Type B pancreatic cell (in vitro differentiated cells): ENCODE data around the gene OR1D5. TPM values are rescaled to one million over a fixed set of nuclear protein-coding genes. Genes with fewer than 3 reads are reported as not detected.
A peak's percentile ranks its signal among the peaks of the same experiment; 100 is the strongest.

Source experiments
- DNase-seq: peaks from one replicate; pipeline ENCODE4 v3.0.0; 2021; ENCODE audit warnings: mixed read lengths; ENCODE audit not compliant: unreplicated experiment; ENCODE audit errors: extremely low spot score
- H3K27ac Mint-ChIP-seq: 2 replicates; pipeline ENCODE4 v1.8.0; 2021; ENCODE audit warnings: mild to moderate bottlenecking, mixed read lengths
- H3K27me3 Mint-ChIP-seq: 2 replicates; pipeline ENCODE4 v1.8.0; 2021; ENCODE audit warnings: mixed read lengths
- H3K36me3 Mint-ChIP-seq: 2 replicates; pipeline ENCODE4 v1.8.0; 2021; ENCODE audit warnings: mixed read lengths
- H3K4me1 Mint-ChIP-seq: one replicate; pipeline ENCODE4 v1.8.0; 2021; ENCODE audit warnings: mixed read lengths; ENCODE audit not compliant: unreplicated experiment
- H3K4me3 Mint-ChIP-seq: 2 replicates; pipeline ENCODE4 v1.8.0; 2021; ENCODE audit warnings: mild to moderate bottlenecking, mixed read lengths
- H3K9me3 Mint-ChIP-seq: 2 replicates; pipeline ENCODE4 v1.8.0; 2021; ENCODE audit warnings: mixed read lengths
- total RNA-seq: library from RNA; stranded (reverse); gene quantifications from 2 replicates; pipeline ENCODE4 v1.2.1, GENCODE V29; 2021; ENCODE audit warnings: low replicate concordance
- TF ChIP-seq, protein P1 (sequence below): fragments of 200-600 bp; sonication (generic); conservative IDR thresholded peaks from 2 replicates; pipeline ENCODE4 v1.5.0; 2021; ENCODE audit warnings: antibody characterized with exemption, mild to moderate bottlenecking

Gene OR1D5
- total RNA-seq, 1 donor from 2014 or later: not detected

DNA sequence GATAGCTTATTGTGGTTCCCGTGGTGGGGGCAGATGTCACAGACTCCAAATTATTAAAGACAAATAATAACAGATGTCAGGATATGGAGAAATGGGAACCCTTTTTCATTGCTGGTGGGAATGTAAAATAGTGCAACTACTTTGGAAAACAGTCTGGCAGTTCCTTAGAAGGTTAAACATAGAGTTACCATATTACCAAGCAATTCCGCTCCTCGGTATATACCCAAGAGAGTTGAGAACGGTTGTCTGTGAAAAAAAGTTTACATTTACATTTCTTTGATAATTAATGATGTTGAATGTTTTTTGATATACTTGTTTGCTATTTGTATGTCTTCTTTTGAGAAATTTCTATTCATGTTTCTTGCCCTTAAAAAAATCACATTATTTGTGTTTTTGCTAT, 41.2 kb downstream of the OR1D5 start:
- H3K4me3 Mint-ChIP-seq: no peak overlapping the region
- DNase-seq: no peak
- H3K4me1 Mint-ChIP-seq: no peaks in the 10 kb centered on the region
- H3K27me3 Mint-ChIP-seq: no peaks in the 10 kb centered on the region
- H3K36me3 Mint-ChIP-seq: peaks cover 19% of the 10 kb centered on the region
- H3K27ac Mint-ChIP-seq: no peak overlapping the region
- H3K9me3 Mint-ChIP-seq: peaks cover 13% of the 10 kb centered on the region
- TF ChIP-seq, protein P1, sequence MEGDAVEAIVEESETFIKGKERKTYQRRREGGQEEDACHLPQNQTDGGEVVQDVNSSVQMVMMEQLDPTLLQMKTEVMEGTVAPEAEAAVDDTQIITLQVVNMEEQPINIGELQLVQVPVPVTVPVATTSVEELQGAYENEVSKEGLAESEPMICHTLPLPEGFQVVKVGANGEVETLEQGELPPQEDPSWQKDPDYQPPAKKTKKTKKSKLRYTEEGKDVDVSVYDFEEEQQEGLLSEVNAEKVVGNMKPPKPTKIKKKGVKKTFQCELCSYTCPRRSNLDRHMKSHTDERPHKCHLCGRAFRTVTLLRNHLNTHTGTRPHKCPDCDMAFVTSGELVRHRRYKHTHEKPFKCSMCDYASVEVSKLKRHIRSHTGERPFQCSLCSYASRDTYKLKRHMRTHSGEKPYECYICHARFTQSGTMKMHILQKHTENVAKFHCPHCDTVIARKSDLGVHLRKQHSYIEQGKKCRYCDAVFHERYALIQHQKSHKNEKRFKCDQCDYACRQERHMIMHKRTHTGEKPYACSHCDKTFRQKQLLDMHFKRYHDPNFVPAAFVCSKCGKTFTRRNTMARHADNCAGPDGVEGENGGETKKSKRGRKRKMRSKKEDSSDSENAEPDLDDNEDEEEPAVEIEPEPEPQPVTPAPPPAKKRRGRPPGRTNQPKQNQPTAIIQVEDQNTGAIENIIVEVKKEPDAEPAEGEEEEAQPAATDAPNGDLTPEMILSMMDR: no peak

DNA sequence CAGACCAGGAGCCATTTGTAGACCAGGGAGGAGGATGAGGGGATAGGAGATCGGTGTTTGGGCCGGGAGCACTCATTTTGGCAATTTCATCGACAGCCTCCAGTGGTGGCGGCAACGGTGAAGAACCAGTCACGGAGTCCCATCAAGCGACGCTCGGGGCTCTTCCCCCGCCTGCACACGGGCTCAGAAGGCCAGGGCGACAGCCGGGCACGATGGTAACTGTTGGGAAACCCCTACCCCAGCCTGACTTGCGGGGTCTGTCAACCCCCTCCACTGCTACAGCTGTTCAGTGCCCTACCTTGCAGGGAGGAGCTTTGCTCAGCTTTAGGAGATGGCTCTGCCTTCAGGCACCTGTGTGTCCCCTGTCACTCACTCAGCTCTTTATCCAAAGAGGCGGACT, 43.0 kb downstream of the OR1D5 start:
- H3K27me3 Mint-ChIP-seq: no peaks in the 10 kb centered on the region
- peaks cover 13% of the 10 kb centered on the region for H3K9me3 Mint-ChIP-seq
- H3K4me3 Mint-ChIP-seq: no peak overlapping the region
- TF ChIP-seq, protein P1: no peak
- no peak overlapping the region for H3K27ac Mint-ChIP-seq
- DNase-seq: no peak
- peaks cover 19% of the 10 kb centered on the region for H3K36me3 Mint-ChIP-seq
- no peaks in the 10 kb centered on the region for H3K4me1 Mint-ChIP-seq

DNA sequence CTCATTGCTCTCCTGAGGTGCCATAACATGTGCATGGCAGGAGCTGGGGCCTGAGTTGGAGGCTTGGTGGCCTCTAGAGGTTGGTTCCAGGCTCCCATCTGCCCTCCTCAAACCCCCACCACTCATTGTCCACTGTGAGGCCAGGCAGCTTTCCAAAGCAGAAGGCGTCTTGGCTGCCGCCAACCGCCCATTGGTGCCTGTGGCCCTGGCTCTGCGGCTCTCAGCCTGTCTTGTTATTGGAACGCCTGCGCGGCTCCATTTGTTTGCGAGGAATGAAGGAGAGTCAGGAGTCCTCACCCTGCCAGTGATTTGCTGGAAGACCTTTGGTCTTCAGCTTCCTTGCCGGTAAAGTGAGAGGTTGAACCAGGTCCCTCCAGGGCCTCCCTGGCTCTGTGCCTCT, 43.6 kb downstream of the OR1D5 start:
- Mint-ChIP-seq H3K9me3 (peaks cover 13% of the 10 kb centered on the region), H3K4me1 (no peaks in the 10 kb centered on the region), H3K4me3 (no peak overlapping the region), H3K27me3 (no peaks in the 10 kb centered on the region), H3K27ac (no peak overlapping the region), H3K36me3 (peaks cover 19% of the 10 kb centered on the region)
- TF ChIP-seq, protein P1: no peak
- no peak for DNase-seq

DNA sequence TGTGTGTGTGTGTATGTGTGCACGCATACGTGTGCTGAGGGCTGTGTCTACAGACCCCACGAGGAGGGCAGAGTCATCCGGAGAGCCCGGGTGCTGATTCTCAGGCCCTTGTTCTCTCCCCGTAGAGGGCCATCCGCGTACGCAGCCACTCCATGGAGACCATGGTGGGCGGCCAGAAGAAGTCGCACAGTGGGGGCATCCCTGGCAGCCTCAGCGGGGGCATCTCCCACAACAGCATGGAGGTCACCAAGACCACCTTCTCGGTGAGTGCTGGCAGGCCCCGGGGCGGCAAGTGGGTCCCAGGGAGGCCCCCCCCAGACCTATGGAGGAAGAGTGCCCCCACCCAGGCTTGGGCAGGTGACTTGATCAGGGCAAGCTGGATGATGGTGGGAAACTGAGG, 45.5 kb downstream of the OR1D5 start:
- TF ChIP-seq, protein P1: no peak
- no peaks in the 10 kb centered on the region for H3K4me1 Mint-ChIP-seq
- peaks cover 16% of the 10 kb centered on the region for H3K36me3 Mint-ChIP-seq
- no peak for DNase-seq
- H3K27me3 Mint-ChIP-seq: no peaks in the 10 kb centered on the region
- peaks cover 9% of the 10 kb centered on the region for H3K9me3 Mint-ChIP-seq
- no peak overlapping the region for H3K27ac Mint-ChIP-seq
- no peak overlapping the region for H3K4me3 Mint-ChIP-seq

DNA sequence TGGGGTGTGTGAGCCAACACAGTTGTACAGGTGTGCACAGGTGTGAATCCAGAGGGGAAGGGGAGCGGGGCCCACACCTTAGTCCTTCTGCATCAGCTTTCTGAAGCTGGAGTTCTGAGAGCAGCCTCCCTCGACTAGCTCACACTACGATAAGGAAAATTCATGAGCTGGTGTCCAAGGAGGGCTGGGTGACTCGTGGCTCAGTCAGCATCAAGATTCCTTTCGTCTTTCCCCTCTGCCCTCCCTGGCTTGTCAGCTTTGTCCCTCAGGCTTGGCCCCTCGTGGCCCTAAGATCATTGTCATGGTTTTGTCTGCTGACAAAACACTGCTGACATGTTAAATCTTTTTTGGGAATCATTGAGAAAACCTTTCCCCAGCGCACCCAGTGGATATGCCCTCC, 47.5 kb downstream of the OR1D5 start:
- Mint-ChIP-seq H3K36me3 (peaks cover 4% of the 10 kb centered on the region), H3K4me1 (no peaks in the 10 kb centered on the region), H3K27me3 (no peaks in the 10 kb centered on the region), H3K4me3 (no peak overlapping the region), H3K27ac (no peak overlapping the region), H3K9me3 (peaks cover 4% of the 10 kb centered on the region)
- TF ChIP-seq, protein P1: no peak
- no peak for DNase-seq

DNA sequence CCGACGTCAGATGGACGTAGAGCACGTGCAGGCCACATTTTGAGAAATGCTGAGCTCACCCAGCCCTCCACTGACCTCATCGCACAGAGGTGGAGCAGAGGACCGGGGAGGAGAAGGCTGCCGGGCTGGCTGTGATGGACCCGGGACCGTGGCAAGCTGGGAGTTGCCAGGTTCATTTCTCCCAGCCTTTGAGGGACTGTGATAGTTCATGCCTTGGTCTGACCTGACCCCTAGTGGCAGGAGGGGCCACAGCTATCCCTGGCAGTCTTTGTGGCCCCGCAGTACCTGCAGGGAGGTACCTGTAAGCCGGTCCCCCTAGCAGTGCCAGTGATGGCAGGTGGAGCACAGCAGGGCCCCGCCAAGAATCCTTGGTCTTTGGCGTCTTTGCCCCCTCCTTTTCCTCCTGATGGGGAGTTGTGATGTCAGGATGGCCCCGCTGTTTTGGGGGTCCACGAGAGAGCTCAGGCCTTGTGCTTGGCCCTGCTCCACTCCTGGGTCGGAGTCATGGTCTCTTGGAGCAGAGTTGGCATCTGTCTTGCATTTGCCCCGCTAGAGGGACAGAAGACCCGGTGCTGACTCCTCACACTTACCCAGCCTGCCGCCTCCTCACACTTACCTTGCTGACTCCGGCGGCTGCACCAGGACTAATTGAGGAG, 50.4 kb downstream of the OR1D5 start:
- Mint-ChIP-seq H3K4me1 (no peaks in the 10 kb centered on the region), H3K4me3 (no peak overlapping the region), H3K9me3 (no peaks in the 10 kb centered on the region), H3K36me3 (no peaks in the 10 kb centered on the region), H3K27me3 (no peaks in the 10 kb centered on the region), H3K27ac (peak overlapping the region; percentile 74)
- TF ChIP-seq, protein P1: peak; percentile 84
- DNase-seq: no peak
